NCI-H1048 (cell line): ENCODE results near the gene PRR14L.
A peak's percentile ranks its signal among the peaks of the same experiment; 100 is the strongest.
"Not testable (repeated sequence)": the region's sequence is repeated elsewhere in the genome, so short reads cannot be mapped to it uniquely, and the experiment has no call there.

Experiments used
- DNase-seq: peaks from one replicate; lab custom pipeline; 2025; lab: John Stamatoyannopoulos, UW

The PRR14L gene

GRCh38 chr22:31682751-31683150 lies 67.2 kb downstream of the PRR14L start:
- DNase-seq, result no peak

- no peak for DNase-seq
Measured at GRCh38 chr22:31681349-31682345, 68.3 kb downstream of the PRR14L start.

GRCh38 chr22:31680861-31681341 lies 69.0 kb downstream of the PRR14L start:
- no peak for DNase-seq

GRCh38 chr22:31678748-31679147 lies 71.2 kb downstream of the PRR14L start:
- no peak for DNase-seq

- no peak for DNase-seq
Measured at GRCh38 chr22:31676700-31677099, 73.2 kb downstream of the PRR14L start.

GRCh38 chr22:31674219-31674618 lies 75.7 kb downstream of the PRR14L start:
- DNase-seq, result not testable (repeated sequence)

GRCh38 chr22:31668849-31669248 lies 81.1 kb downstream of the PRR14L start:
- DNase-seq, result not testable (repeated sequence)

GRCh38 chr22:31662668-31663037 lies 87.3 kb downstream of the PRR14L start:
- DNase-seq, result no peak

GRCh38 chr22:31661851-31662667 lies 87.9 kb downstream of the PRR14L start, which contains the start of gene PISD:
Gene PISD (minus strand): TSS chr22:31662215. CDS start chr22:31662208, 7 bp downstream.
- DNase-seq, result peak; percentile 94

GRCh38 chr22:31660860-31661341 lies 89.0 kb downstream of the PRR14L start:
- not testable (repeated sequence) for DNase-seq

- no peak for DNase-seq
Measured at GRCh38 chr22:31659246-31659645, 90.7 kb downstream of the PRR14L start.

GRCh38 chr22:31654408-31654807 lies 95.5 kb downstream of the PRR14L start:
- no peak for DNase-seq

GRCh38 chr22:31653944-31654343 lies 96.0 kb downstream of the PRR14L start:
- no peak for DNase-seq

- no peak for DNase-seq
Measured at GRCh38 chr22:31652911-31653684, 96.8 kb downstream of the PRR14L start.

GRCh38 chr22:31652088-31652487 lies 97.8 kb downstream of the PRR14L start:
- no peak for DNase-seq

GRCh38 chr22:31651664-31652063 lies 98.3 kb downstream of the PRR14L start:
- no peak for DNase-seq

GRCh38 chr22:31650391-31650790 lies 99.5 kb downstream of the PRR14L start:
- no peak for DNase-seq

- no peak for DNase-seq
Measured at GRCh38 chr22:31647523-31648320, 102.2 kb downstream of the PRR14L start.

- no peak for DNase-seq
Measured at GRCh38 chr22:31647066-31647465, 102.9 kb downstream of the PRR14L start.

- no peak for DNase-seq
Measured at GRCh38 chr22:31646186-31647019, 103.5 kb downstream of the PRR14L start.
